GM12878 (cell line): Measurements from ENCODE around the gene ZMAT3. TPM values are rescaled to one million over a fixed set of nuclear protein-coding genes. Genes with fewer than 3 reads are reported as not detected.
A peak's percentile ranks its signal among the peaks of the same experiment; 100 is the strongest.

Experiments
- ATF7 ChIP-seq: fragments of 450-650 bp; IDR thresholded peaks from 2 replicates; pipeline ENCODE4 v1.6.1; 2016; ENCODE audit warnings: low read depth, mild to moderate bottlenecking
- CBFB ChIP-seq: IDR thresholded peaks from 2 replicates; pipeline ENCODE4 v1.6.1; 2016; ENCODE audit warnings: antibody characterized with exemption, low read depth
- CHD4 ChIP-seq: fragments of 200-600 bp; sonication (generic); IDR thresholded peaks from 2 replicates; pipeline ENCODE4 v1.6.1; 2016; ENCODE audit warnings: mild to moderate bottlenecking
- KLF5 ChIP-seq: fragments of 450-650 bp; IDR thresholded peaks from 2 replicates; pipeline ENCODE4 v1.6.1; 2014; ENCODE audit warnings: mild to moderate bottlenecking; ENCODE audit not compliant: partially characterized antibody
- NFIC ChIP-seq: IDR thresholded peaks from 2 replicates; pipeline ENCODE4 v1.6.1; 2012; ENCODE audit warnings: low read depth, mild to moderate bottlenecking, inconsistent platforms, low read length, moderate library complexity
- SP1 ChIP-seq: IDR thresholded peaks from one replicate; pipeline ENCODE4 v1.6.1; 2011; ENCODE audit warnings: low read depth, low read length
- polyA plus RNA-seq, 11 experiments: library from polyadenylated mRNA; depleted of rRNA in 4 of 11; unstranded in 6 of 11; stranded (reverse) in 5 of 11; fragments of >200 nt; fragmentation: Nextera tagmentation in 4 of 11; fragmentation: Illumina TruSeq in 1 of 11; extraction: Ambion mirVana in 4 of 11; extraction: Trizol in 1 of 11; gene quantifications; 1 replicate in 1 of 11; 2 replicates in 10 of 11; pipeline versions ENCODE4 v1.2.1 to v1.2.3, GENCODE V29; 2011 to 2016; ENCODE audit warnings: inconsistent platforms in 2 of 11, missing spikeins in 2 of 11, low read depth in 1 of 11
- total RNA-seq, 4 experiments: library from RNA; depleted of rRNA in 3 of 4; stranded (reverse); fragments of >200 nt in 3 of 4; fragmentation: Illumina TruSeq in 1 of 4; extraction: Trizol in 1 of 4; gene quantifications; 2 replicates each; pipeline versions ENCODE4 v1.2.1 to v1.2.3, GENCODE V29; 2013 to 2021
- TF ChIP-seq, protein P1 (sequence below): fragments of 450-650 bp; IDR thresholded peaks from 2 replicates; pipeline ENCODE4 v1.6.1; 2016; ENCODE audit warnings: mild to moderate bottlenecking, moderate library complexity, borderline replicate concordance
- TF ChIP-seq, protein P2 (sequence below): fragments of 150-350 bp; IDR thresholded peaks from 2 replicates; pipeline ENCODE4 v1.6.1; 2014; ENCODE audit warnings: mild to moderate bottlenecking, low read depth, low read length
- TF ChIP-seq, protein P3 (sequence below): fragments of 450-650 bp; IDR thresholded peaks from 2 replicates; pipeline ENCODE4 v1.6.1; 2017; ENCODE audit warnings: mild to moderate bottlenecking, moderate library complexity
- TF ChIP-seq, protein P4 (sequence below), 3 experiments: IDR thresholded peaks in 2 of 3; conservative IDR thresholded peaks in 1 of 3; 2 replicates each; pipeline ENCODE4 v1.5.1; 2011; ENCODE audit warnings: low read depth in 3 of 3, low read length in 3 of 3, mild to moderate bottlenecking in 3 of 3, control low read depth in 2 of 3, moderate library complexity in 2 of 3, inconsistent platforms in 1 of 3, mixed read lengths in 1 of 3; ENCODE audit not compliant: control insufficient read depth in 2 of 3, insufficient read depth in 1 of 3; ENCODE audit errors: extremely low read depth in 1 of 3
- TF ChIP-seq, protein P5 (sequence below): IDR thresholded peaks from 2 replicates; pipeline ENCODE4 v1.6.1; 2012; ENCODE audit warnings: improper control_type of control experiment, low read depth, low read length; ENCODE audit not compliant: insufficient replicate concordance

The ZMAT3 gene
- total and polyA plus RNA-seq, 10 of the 15 experiments (the other 5 are each of a cell fraction or from before 2014, with no cell fraction given) = 6.2 to 55.9 (median 25.8) TPM

DNA sequence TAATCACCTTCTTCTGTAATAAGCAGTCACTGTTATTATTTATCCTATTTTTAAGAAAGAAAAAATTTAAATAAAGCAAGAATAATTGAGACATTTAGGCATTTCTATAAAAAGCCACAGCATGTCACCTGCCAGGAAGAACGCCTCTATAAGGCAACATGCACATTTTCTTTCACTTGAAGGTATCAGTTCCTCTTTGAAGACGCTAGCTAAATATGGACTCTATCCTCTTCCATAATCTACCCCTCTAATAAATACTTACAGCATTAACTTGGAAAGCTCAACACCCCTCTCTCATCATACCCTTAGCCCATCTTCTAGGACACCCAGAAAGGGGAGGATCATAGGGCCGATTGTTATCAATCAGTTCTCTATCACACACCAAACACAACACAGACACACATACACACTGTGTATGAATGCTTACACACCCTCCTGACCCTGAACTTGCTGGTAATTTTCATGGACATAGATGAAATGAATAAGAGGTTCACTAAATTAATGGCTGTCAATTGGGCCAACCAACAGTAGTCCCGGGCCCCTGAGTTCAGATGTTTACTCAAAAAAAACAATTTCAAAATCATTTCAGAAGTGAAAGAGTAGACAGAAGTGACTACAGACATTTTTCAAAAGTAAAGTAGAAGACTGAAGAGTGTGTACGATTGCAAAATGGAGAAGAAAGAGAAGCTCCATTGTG lies 102.5 kb downstream of the ZMAT3 start (continued):
- TF ChIP-seq, protein P1, sequence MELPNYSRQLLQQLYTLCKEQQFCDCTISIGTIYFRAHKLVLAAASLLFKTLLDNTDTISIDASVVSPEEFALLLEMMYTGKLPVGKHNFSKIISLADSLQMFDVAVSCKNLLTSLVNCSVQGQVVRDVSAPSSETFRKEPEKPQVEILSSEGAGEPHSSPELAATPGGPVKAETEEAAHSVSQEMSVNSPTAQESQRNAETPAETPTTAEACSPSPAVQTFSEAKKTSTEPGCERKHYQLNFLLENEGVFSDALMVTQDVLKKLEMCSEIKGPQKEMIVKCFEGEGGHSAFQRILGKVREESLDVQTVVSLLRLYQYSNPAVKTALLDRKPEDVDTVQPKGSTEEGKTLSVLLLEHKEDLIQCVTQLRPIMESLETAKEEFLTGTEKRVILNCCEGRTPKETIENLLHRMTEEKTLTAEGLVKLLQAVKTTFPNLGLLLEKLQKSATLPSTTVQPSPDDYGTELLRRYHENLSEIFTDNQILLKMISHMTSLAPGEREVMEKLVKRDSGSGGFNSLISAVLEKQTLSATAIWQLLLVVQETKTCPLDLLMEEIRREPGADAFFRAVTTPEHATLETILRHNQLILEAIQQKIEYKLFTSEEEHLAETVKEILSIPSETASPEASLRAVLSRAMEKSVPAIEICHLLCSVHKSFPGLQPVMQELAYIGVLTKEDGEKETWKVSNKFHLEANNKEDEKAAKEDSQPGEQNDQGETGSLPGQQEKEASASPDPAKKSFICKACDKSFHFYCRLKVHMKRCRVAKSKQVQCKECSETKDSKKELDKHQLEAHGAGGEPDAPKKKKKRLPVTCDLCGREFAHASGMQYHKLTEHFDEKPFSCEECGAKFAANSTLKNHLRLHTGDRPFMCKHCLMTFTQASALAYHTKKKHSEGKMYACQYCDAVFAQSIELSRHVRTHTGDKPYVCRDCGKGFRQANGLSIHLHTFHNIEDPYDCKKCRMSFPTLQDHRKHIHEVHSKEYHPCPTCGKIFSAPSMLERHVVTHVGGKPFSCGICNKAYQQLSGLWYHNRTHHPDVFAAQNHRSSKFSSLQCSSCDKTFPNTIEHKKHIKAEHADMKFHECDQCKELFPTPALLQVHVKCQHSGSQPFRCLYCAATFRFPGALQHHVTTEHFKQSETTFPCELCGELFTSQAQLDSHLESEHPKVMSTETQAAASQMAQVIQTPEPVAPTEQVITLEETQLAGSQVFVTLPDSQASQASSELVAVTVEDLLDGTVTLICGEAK = peak; percentile 43; the same call in 1 of the 2 replicates
- peak; percentile 34; the same call in 1 of the 2 replicates for TF ChIP-seq ATF7
- TF ChIP-seq, protein P2, sequence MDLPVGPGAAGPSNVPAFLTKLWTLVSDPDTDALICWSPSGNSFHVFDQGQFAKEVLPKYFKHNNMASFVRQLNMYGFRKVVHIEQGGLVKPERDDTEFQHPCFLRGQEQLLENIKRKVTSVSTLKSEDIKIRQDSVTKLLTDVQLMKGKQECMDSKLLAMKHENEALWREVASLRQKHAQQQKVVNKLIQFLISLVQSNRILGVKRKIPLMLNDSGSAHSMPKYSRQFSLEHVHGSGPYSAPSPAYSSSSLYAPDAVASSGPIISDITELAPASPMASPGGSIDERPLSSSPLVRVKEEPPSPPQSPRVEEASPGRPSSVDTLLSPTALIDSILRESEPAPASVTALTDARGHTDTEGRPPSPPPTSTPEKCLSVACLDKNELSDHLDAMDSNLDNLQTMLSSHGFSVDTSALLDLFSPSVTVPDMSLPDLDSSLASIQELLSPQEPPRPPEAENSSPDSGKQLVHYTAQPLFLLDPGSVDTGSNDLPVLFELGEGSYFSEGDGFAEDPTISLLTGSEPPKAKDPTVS = no peak
- TF ChIP-seq SP1 = no peak
- TF ChIP-seq KLF5 = no peak
- TF ChIP-seq, protein P3, sequence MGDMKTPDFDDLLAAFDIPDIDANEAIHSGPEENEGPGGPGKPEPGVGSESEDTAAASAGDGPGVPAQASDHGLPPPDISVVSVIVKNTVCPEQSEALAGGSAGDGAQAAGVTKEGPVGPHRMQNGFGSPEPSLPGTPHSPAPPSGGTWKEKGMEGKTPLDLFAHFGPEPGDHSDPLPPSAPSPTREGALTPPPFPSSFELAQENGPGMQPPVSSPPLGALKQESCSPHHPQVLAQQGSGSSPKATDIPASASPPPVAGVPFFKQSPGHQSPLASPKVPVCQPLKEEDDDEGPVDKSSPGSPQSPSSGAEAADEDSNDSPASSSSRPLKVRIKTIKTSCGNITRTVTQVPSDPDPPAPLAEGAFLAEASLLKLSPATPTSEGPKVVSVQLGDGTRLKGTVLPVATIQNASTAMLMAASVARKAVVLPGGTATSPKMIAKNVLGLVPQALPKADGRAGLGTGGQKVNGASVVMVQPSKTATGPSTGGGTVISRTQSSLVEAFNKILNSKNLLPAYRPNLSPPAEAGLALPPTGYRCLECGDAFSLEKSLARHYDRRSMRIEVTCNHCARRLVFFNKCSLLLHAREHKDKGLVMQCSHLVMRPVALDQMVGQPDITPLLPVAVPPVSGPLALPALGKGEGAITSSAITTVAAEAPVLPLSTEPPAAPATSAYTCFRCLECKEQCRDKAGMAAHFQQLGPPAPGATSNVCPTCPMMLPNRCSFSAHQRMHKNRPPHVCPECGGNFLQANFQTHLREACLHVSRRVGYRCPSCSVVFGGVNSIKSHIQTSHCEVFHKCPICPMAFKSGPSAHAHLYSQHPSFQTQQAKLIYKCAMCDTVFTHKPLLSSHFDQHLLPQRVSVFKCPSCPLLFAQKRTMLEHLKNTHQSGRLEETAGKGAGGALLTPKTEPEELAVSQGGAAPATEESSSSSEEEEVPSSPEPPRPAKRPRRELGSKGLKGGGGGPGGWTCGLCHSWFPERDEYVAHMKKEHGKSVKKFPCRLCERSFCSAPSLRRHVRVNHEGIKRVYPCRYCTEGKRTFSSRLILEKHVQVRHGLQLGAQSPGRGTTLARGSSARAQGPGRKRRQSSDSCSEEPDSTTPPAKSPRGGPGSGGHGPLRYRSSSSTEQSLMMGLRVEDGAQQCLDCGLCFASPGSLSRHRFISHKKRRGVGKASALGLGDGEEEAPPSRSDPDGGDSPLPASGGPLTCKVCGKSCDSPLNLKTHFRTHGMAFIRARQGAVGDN = no peak
- TF ChIP-seq CBFB = no peak
- TF ChIP-seq NFIC = peak; percentile 88
- TF ChIP-seq CHD4 = no peak
- TF ChIP-seq, protein P4, sequence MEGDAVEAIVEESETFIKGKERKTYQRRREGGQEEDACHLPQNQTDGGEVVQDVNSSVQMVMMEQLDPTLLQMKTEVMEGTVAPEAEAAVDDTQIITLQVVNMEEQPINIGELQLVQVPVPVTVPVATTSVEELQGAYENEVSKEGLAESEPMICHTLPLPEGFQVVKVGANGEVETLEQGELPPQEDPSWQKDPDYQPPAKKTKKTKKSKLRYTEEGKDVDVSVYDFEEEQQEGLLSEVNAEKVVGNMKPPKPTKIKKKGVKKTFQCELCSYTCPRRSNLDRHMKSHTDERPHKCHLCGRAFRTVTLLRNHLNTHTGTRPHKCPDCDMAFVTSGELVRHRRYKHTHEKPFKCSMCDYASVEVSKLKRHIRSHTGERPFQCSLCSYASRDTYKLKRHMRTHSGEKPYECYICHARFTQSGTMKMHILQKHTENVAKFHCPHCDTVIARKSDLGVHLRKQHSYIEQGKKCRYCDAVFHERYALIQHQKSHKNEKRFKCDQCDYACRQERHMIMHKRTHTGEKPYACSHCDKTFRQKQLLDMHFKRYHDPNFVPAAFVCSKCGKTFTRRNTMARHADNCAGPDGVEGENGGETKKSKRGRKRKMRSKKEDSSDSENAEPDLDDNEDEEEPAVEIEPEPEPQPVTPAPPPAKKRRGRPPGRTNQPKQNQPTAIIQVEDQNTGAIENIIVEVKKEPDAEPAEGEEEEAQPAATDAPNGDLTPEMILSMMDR (IDR thresholded peaks at IDR 0.05 in 2 of 3, conservative IDR thresholded peaks at IDR 0.05 in 1 of 3; ENCODE audit: control insufficient read depth in 2 of 3, extremely low read depth in 1 of 3, insufficient read depth in 1 of 3, low read depth in 3 of 3, low read length in 3 of 3) = no peak
- TF ChIP-seq, protein P5, sequence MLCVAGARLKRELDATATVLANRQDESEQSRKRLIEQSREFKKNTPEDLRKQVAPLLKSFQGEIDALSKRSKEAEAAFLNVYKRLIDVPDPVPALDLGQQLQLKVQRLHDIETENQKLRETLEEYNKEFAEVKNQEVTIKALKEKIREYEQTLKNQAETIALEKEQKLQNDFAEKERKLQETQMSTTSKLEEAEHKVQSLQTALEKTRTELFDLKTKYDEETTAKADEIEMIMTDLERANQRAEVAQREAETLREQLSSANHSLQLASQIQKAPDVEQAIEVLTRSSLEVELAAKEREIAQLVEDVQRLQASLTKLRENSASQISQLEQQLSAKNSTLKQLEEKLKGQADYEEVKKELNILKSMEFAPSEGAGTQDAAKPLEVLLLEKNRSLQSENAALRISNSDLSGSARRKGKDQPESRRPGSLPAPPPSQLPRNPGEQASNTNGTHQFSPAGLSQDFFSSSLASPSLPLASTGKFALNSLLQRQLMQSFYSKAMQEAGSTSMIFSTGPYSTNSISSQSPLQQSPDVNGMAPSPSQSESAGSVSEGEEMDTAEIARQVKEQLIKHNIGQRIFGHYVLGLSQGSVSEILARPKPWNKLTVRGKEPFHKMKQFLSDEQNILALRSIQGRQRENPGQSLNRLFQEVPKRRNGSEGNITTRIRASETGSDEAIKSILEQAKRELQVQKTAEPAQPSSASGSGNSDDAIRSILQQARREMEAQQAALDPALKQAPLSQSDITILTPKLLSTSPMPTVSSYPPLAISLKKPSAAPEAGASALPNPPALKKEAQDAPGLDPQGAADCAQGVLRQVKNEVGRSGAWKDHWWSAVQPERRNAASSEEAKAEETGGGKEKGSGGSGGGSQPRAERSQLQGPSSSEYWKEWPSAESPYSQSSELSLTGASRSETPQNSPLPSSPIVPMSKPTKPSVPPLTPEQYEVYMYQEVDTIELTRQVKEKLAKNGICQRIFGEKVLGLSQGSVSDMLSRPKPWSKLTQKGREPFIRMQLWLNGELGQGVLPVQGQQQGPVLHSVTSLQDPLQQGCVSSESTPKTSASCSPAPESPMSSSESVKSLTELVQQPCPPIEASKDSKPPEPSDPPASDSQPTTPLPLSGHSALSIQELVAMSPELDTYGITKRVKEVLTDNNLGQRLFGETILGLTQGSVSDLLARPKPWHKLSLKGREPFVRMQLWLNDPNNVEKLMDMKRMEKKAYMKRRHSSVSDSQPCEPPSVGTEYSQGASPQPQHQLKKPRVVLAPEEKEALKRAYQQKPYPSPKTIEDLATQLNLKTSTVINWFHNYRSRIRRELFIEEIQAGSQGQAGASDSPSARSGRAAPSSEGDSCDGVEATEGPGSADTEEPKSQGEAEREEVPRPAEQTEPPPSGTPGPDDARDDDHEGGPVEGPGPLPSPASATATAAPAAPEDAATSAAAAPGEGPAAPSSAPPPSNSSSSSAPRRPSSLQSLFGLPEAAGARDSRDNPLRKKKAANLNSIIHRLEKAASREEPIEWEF = no peak
